Stimulated activated naive CD8-positive, alpha-beta T cell treated with anti-CD3 and anti-CD28 coated beads, Interleukin-15, Interleukin-2, amounts not matched to agents 100 ng/mL and 50 ng/mL, for 24 hours (primary cell): ENCODE measurements around the gene GP9.
A peak's percentile ranks its signal among the peaks of the same experiment; 100 is the strongest.
"Not testable (repeated sequence)": the region's sequence is repeated elsewhere in the genome, so short reads cannot be mapped to it uniquely, and the experiment has no call there.

Experiments
- H3K27ac Mint-ChIP-seq: one replicate; pipeline ENCODE4 v1.8.0; 2021; ENCODE audit warnings: mild to moderate bottlenecking, mixed read lengths
- H3K27me3 Mint-ChIP-seq: one replicate; pipeline ENCODE4 v1.8.0; 2021; ENCODE audit warnings: mixed read lengths
- H3K36me3 Mint-ChIP-seq: one replicate; pipeline ENCODE4 v1.8.0; 2021; ENCODE audit warnings: low read depth, mixed read lengths
- H3K4me1 Mint-ChIP-seq: one replicate; pipeline ENCODE4 v1.8.0; 2021; ENCODE audit warnings: low read depth, mixed read lengths
- H3K4me3 Mint-ChIP-seq: one replicate; pipeline ENCODE4 v1.8.0; 2021; ENCODE audit warnings: mild to moderate bottlenecking, mixed read lengths
- H3K9me3 Mint-ChIP-seq: one replicate; pipeline ENCODE4 v1.8.0; 2021; ENCODE audit warnings: mixed read lengths

GP9 gene

GRCh38 chr3:129054605-129055104, 5.9 kb upstream of the GP9 start:
- H3K4me3 Mint-ChIP-seq: no peak overlapping the region
- H3K27me3 Mint-ChIP-seq: no peaks in the 10 kb centered on the region
- no peaks in the 10 kb centered on the region for H3K9me3 Mint-ChIP-seq
- no peak overlapping the region for H3K27ac Mint-ChIP-seq
- peaks cover 16% of the 10 kb centered on the region for H3K4me1 Mint-ChIP-seq
- H3K36me3 Mint-ChIP-seq: no peaks in the 10 kb centered on the region

- Mint-ChIP-seq H3K27ac (no peak overlapping the region), H3K9me3 (no peaks in the 10 kb centered on the region), H3K4me3 (no peak overlapping the region), H3K36me3 (no peaks in the 10 kb centered on the region), H3K27me3 (no peaks in the 10 kb centered on the region), H3K4me1 (peaks cover 16% of the 10 kb centered on the region)
Measured at GRCh38 chr3:129056451-129057173, 4.0 kb upstream of the GP9 start.

GRCh38 chr3:129057249-129057648, 3.3 kb upstream of the GP9 start:
- H3K27me3 Mint-ChIP-seq: no peaks in the 10 kb centered on the region
- no peaks in the 10 kb centered on the region for H3K9me3 Mint-ChIP-seq
- no peak overlapping the region for H3K4me3 Mint-ChIP-seq
- H3K4me1 Mint-ChIP-seq: peaks cover 16% of the 10 kb centered on the region
- H3K27ac Mint-ChIP-seq: no peak overlapping the region
- no peaks in the 10 kb centered on the region for H3K36me3 Mint-ChIP-seq

- H3K27ac Mint-ChIP-seq: no peak overlapping the region
- H3K27me3 Mint-ChIP-seq: no peaks in the 10 kb centered on the region
- H3K9me3 Mint-ChIP-seq: no peaks in the 10 kb centered on the region
- H3K4me1 Mint-ChIP-seq: peaks cover 11% of the 10 kb centered on the region
- no peak overlapping the region for H3K4me3 Mint-ChIP-seq
- H3K36me3 Mint-ChIP-seq: no peaks in the 10 kb centered on the region
Measured at GRCh38 chr3:129058441-129059200, 2.0 kb upstream of the GP9 start.

GRCh38 chr3:129059311-129059958, 1.1 kb upstream of the GP9 start:
- Mint-ChIP-seq H3K36me3 (no peaks in the 10 kb centered on the region), H3K4me1 (peaks cover 8% of the 10 kb centered on the region), H3K9me3 (no peaks in the 10 kb centered on the region), H3K27ac (no peak overlapping the region), H3K27me3 (no peaks in the 10 kb centered on the region), H3K4me3 (no peak overlapping the region)

GRCh38 chr3:129061023-129061887, 676 bp downstream of the GP9 start:
- no peak overlapping the region for H3K27ac Mint-ChIP-seq
- no peaks in the 10 kb centered on the region for H3K9me3 Mint-ChIP-seq
- no peaks in the 10 kb centered on the region for H3K27me3 Mint-ChIP-seq
- no peaks in the 10 kb centered on the region for H3K36me3 Mint-ChIP-seq
- no peak overlapping the region for H3K4me3 Mint-ChIP-seq
- H3K4me1 Mint-ChIP-seq: peaks cover 8% of the 10 kb centered on the region

GRCh38 chr3:129061888-129062834, 1.6 kb downstream of the GP9 start:
- Mint-ChIP-seq H3K27me3 (no peaks in the 10 kb centered on the region), H3K9me3 (no peaks in the 10 kb centered on the region), H3K4me3 (no peak overlapping the region), H3K4me1 (peaks cover 8% of the 10 kb centered on the region), H3K36me3 (no peaks in the 10 kb centered on the region), H3K27ac (no peak overlapping the region)

- Mint-ChIP-seq H3K36me3 (no peaks in the 10 kb centered on the region), H3K27ac (no peak overlapping the region), H3K4me3 (no peak overlapping the region), H3K9me3 (no peaks in the 10 kb centered on the region), H3K4me1 (peaks cover 8% of the 10 kb centered on the region), H3K27me3 (no peaks in the 10 kb centered on the region)
Measured at GRCh38 chr3:129063091-129063640, 2.6 kb downstream of the GP9 start.

- H3K4me1 Mint-ChIP-seq: peaks cover 2% of the 10 kb centered on the region
- no peaks in the 10 kb centered on the region for H3K36me3 Mint-ChIP-seq
- H3K9me3 Mint-ChIP-seq: no peaks in the 10 kb centered on the region
- no peak overlapping the region for H3K4me3 Mint-ChIP-seq
- no peak overlapping the region for H3K27ac Mint-ChIP-seq
- no peaks in the 10 kb centered on the region for H3K27me3 Mint-ChIP-seq
Measured at GRCh38 chr3:129063841-129064482, 3.4 kb downstream of the GP9 start.

GRCh38 chr3:129065016-129065719, 4.6 kb downstream of the GP9 start:
- no peaks in the 10 kb centered on the region for H3K9me3 Mint-ChIP-seq
- no peaks in the 10 kb centered on the region for H3K27me3 Mint-ChIP-seq
- peak overlapping the region; percentile 4 for H3K27ac Mint-ChIP-seq
- peaks cover 12% of the 10 kb centered on the region for H3K4me1 Mint-ChIP-seq
- H3K4me3 Mint-ChIP-seq: no peak overlapping the region
- H3K36me3 Mint-ChIP-seq: no peaks in the 10 kb centered on the region

GRCh38 chr3:129065720-129066073, 5.1 kb downstream of the GP9 start:
- Mint-ChIP-seq H3K4me1 (peaks cover 16% of the 10 kb centered on the region), H3K36me3 (no peaks in the 10 kb centered on the region), H3K27ac (no peak overlapping the region), H3K9me3 (no peaks in the 10 kb centered on the region), H3K4me3 (no peak overlapping the region), H3K27me3 (no peaks in the 10 kb centered on the region)

- H3K4me1 Mint-ChIP-seq: peaks cover 16% of the 10 kb centered on the region
- not testable (repeated sequence) for H3K36me3 Mint-ChIP-seq, H3K27ac Mint-ChIP-seq, H3K9me3 Mint-ChIP-seq, H3K27me3 Mint-ChIP-seq
- H3K4me3 Mint-ChIP-seq: peak overlapping the region; percentile 65
Measured at GRCh38 chr3:129067719-129068118, 7.1 kb downstream of the GP9 start.
